K562 (cell line): ENCODE measurements around the gene DDOST. TPM values are rescaled to one million over a fixed set of nuclear protein-coding genes. Genes with fewer than 3 reads are reported as not detected.

Experiments
- CBX2 ChIP-seq: fragments of 200-600 bp; sonication (generic); IDR thresholded peaks from one replicate; pipeline ENCODE4 v1.6.1; 2012; ENCODE audit warnings: mild to moderate bottlenecking, low read length, inconsistent platforms; ENCODE audit not compliant: insufficient read depth, poor library complexity, severe bottlenecking
- MGA ChIP-seq: fragments of 450-650 bp; IDR thresholded peaks from 2 replicates; pipeline ENCODE4 v1.6.1; 2016; ENCODE audit warnings: mild to moderate bottlenecking, moderate library complexity
- NR2C2 ChIP-seq, 2 experiments: fragments of 200-800 bp in 1 of 2; sonication (Bioruptor generic) in 1 of 2; sonication (generic) in 1 of 2; formaldehyde crosslinking in 1 of 2; IDR thresholded peaks; 2 replicates each; pipeline versions ENCODE4 v1.6.1 to v1.8.0; 2016 to 2022; ENCODE audit warnings: mild to moderate bottlenecking in 1 of 2, missing compliant biosample characterization in 1 of 2, missing genetic modification characterization in 1 of 2, missing genetic modification reagents in 1 of 2
- RBM14 ChIP-seq: fragments of 200-400 bp; formaldehyde crosslinking; IDR thresholded peaks from 2 replicates; pipeline ENCODE4 v1.6.1; 2018; ENCODE audit warnings: low read depth, mild to moderate bottlenecking, low read length, moderate library complexity, borderline replicate concordance; ENCODE audit not compliant: insufficient read depth
- RBM22 ChIP-seq: fragments of 200-400 bp; formaldehyde crosslinking; IDR thresholded peaks from 2 replicates; pipeline ENCODE4 v1.6.1; 2018; ENCODE audit warnings: low read length, low read depth; ENCODE audit not compliant: poor library complexity, severe bottlenecking
- SNRNP70 ChIP-seq: fragments of 200-400 bp; formaldehyde crosslinking; optimal IDR thresholded peaks from 2 replicates; pipeline ENCODE3; 2017; ENCODE audit warnings: low read depth, low read length
- ZBTB2 ChIP-seq: fragments of 450-650 bp; IDR thresholded peaks from 2 replicates; pipeline ENCODE4 v1.6.1; 2016; ENCODE audit warnings: antibody characterized with exemption
- ZC3H11A ChIP-seq: IDR thresholded peaks from 2 replicates; pipeline ENCODE4 v1.6.1; 2012; ENCODE audit warnings: low read depth, low read length, improper control_type of control experiment
- polyA plus RNA-seq, 8 experiments: library from polyadenylated mRNA; depleted of rRNA in 4 of 8; stranded (reverse) in 5 of 8; unstranded in 3 of 8; fragments of >200 nt; fragmentation: Nextera tagmentation in 2 of 8; fragmentation: Illumina TruSeq in 1 of 8; extraction: Ambion mirVana in 2 of 8; extraction: Trizol in 1 of 8; gene quantifications; 2 replicates each; pipeline versions ENCODE4 v1.2.1 to v1.2.3, GENCODE V29; 2011 to 2014; ENCODE audit warnings: inconsistent platforms in 1 of 8, missing spikeins in 1 of 8
- total RNA-seq, 7 experiments: library from RNA; depleted of rRNA in 6 of 7; stranded (reverse); fragments of >200 nt in 6 of 7; fragmentation: Illumina TruSeq in 2 of 7; extraction: Trizol in 2 of 7; gene quantifications; 2 replicates each; pipeline versions ENCODE4 v1.2.1 to v1.2.3, GENCODE V29; 2011 to 2021; ENCODE audit warnings: low replicate concordance in 1 of 7
- TF ChIP-seq, protein P1 (sequence below): fragments of 150-350 bp; conservative IDR thresholded peaks from 2 replicates; pipeline ENCODE4 v1.6.1; 2014; ENCODE audit warnings: low read length

Gene DDOST
- total and polyA plus RNA-seq, 9 of the 15 experiments (the other 6 are each of a cell fraction or from before 2014, with no cell fraction given): 173 to 306 (median 222) TPM

GRCh38 chr1:20633190-20634064, 27.7 kb downstream of the DDOST start, which contains the start of gene PINK1 (continued):
- TF ChIP-seq MGA (peak; percentile 95), RBM22 (no peak), CBX2 (no peak), SNRNP70 (no peak), ZC3H11A (peak; percentile 59; the same call in 1 of the 2 replicates), RBM14 (no peak), NR2C2 (CRISPR knock-in tag; IDR thresholded peaks at IDR 0.05) (no peak), NR2C2 (tag; IDR thresholded peaks at IDR 0.05) (peak; percentile 86), ZBTB2 (peak; percentile 80)
- TF ChIP-seq, protein P1, sequence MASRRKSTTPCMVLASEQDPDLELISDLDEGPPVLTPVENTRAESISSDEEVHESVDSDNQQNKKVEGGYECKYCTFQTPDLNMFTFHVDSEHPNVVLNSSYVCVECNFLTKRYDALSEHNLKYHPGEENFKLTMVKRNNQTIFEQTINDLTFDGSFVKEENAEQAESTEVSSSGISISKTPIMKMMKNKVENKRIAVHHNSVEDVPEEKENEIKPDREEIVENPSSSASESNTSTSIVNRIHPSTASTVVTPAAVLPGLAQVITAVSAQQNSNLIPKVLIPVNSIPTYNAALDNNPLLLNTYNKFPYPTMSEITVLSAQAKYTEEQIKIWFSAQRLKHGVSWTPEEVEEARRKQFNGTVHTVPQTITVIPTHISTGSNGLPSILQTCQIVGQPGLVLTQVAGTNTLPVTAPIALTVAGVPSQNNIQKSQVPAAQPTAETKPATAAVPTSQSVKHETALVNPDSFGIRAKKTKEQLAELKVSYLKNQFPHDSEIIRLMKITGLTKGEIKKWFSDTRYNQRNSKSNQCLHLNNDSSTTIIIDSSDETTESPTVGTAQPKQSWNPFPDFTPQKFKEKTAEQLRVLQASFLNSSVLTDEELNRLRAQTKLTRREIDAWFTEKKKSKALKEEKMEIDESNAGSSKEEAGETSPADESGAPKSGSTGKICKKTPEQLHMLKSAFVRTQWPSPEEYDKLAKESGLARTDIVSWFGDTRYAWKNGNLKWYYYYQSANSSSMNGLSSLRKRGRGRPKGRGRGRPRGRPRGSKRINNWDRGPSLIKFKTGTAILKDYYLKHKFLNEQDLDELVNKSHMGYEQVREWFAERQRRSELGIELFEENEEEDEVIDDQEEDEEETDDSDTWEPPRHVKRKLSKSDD: no peak
